ENCODE data around the gene FHOD3. TPM values are rescaled to one million over a fixed set of nuclear protein-coding genes. Genes with fewer than 3 reads are reported as not detected.
A peak's percentile ranks its signal among the peaks of the same experiment; 100 is the strongest.

Gene FHOD3
- total and polyA plus RNA-seq, 2 of the 13 experiments (the other 11 are each of a cell fraction or from before 2014, with no cell fraction given) = 0.07 TPM; not detected in 1

DNA sequence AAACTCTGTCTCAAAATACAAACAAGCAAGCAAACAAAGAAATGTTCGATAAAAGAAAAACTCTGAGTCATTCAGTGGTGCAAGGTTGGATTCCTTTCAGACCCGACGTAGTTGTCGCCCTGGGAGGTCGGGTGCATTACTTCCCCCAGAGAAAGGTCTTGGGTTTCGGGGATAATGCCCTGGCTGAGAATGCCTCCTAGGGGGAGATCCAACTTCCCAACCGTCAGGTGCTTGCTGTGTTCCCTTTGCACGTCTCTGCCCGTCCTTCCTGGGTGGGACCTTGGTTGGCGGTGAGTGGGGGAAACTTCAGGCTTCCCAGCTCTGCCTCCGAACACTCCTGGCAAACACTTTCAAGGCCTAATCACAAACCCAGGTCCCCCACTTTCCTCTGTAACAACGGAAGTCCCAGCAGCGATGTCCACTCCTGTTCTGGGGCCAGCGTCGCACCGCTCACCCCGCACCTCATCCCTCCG is 530.7 kb downstream of the FHOD3 start (continued):
- TF ChIP-seq ZNF501 (CRISPR knock-in tag; IDR thresholded peaks at IDR 0.05) (peak; percentile 7; the same call in 1 of the 2 replicates), FOXK2 (IDR thresholded peaks at IDR 0.05) (no peak), RBM22 (optimal IDR thresholded peaks at IDR 0.05; ENCODE audit: low read length) (no peak), ZNF605 (CRISPR knock-in tag; IDR thresholded peaks at IDR 0.05) (no peak), ZNF644 (CRISPR knock-in tag; IDR thresholded peaks at IDR 0.05; ENCODE audit: low read depth) (no peak), FOXJ3 (CRISPR knock-in tag; IDR thresholded peaks at IDR 0.05; ENCODE audit: borderline replicate concordance) (no peak), ZNF274 (CRISPR knock-in tag; IDR thresholded peaks at IDR 0.05) (no peak), ZNF124 (CRISPR knock-in tag; IDR thresholded peaks at IDR 0.05) (no peak), CC2D1A (CRISPR knock-in tag; IDR thresholded peaks at IDR 0.05) (no peak), JARID2 (CRISPR knock-in tag; IDR thresholded peaks at IDR 0.05; ENCODE audit: insufficient replicate concordance) (no peak), ZNF543 (CRISPR knock-in tag; IDR thresholded peaks at IDR 0.05) (0 out of 2 replicates have a peak, but pooled peaks have one; percentile 16), ISL2 (CRISPR knock-in tag; IDR thresholded peaks at IDR 0.05) (no peak), PRMT3 (CRISPR knock-in tag; IDR thresholded peaks at IDR 0.05; ENCODE audit: borderline replicate concordance, low read depth) (no peak), FOSL1 (CRISPR knock-in tag; IDR thresholded peaks at IDR 0.05; ENCODE audit: borderline replicate concordance) (no peak), SYNCRIP (IDR thresholded peaks at IDR 0.05; ENCODE audit: insufficient read depth, low read depth, low read length) (no peak), ZNF205 (CRISPR knock-in tag; IDR thresholded peaks at IDR 0.05) (no peak), TAF15 (IDR thresholded peaks at IDR 0.05; ENCODE audit: low read depth, low read length, poor library complexity, severe bottlenecking) (no peak), EP300 (IDR thresholded peaks at IDR 0.05; ENCODE audit: low read depth in 2 of 2, low read length in 2 of 2) (no peak), EP300 (CRISPR knock-in tag; IDR thresholded peaks at IDR 0.05; ENCODE audit: borderline replicate concordance) (no peak), ZBTB20 (CRISPR knock-in tag; IDR thresholded peaks at IDR 0.05; ENCODE audit: borderline replicate concordance, low read depth) (no peak), SRSF1 (optimal IDR thresholded peaks at IDR 0.05; ENCODE audit: low read depth, low read length) (peak; percentile 18), MIXL1 (CRISPR knock-in tag; IDR thresholded peaks at IDR 0.05) (no peak)
- TF ChIP-seq, protein P1, sequence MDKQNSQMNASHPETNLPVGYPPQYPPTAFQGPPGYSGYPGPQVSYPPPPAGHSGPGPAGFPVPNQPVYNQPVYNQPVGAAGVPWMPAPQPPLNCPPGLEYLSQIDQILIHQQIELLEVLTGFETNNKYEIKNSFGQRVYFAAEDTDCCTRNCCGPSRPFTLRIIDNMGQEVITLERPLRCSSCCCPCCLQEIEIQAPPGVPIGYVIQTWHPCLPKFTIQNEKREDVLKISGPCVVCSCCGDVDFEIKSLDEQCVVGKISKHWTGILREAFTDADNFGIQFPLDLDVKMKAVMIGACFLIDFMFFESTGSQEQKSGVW (CRISPR knock-in tag; IDR thresholded peaks at IDR 0.05; ENCODE audit: borderline replicate concordance) = no peak
- TF ChIP-seq, protein P2, sequence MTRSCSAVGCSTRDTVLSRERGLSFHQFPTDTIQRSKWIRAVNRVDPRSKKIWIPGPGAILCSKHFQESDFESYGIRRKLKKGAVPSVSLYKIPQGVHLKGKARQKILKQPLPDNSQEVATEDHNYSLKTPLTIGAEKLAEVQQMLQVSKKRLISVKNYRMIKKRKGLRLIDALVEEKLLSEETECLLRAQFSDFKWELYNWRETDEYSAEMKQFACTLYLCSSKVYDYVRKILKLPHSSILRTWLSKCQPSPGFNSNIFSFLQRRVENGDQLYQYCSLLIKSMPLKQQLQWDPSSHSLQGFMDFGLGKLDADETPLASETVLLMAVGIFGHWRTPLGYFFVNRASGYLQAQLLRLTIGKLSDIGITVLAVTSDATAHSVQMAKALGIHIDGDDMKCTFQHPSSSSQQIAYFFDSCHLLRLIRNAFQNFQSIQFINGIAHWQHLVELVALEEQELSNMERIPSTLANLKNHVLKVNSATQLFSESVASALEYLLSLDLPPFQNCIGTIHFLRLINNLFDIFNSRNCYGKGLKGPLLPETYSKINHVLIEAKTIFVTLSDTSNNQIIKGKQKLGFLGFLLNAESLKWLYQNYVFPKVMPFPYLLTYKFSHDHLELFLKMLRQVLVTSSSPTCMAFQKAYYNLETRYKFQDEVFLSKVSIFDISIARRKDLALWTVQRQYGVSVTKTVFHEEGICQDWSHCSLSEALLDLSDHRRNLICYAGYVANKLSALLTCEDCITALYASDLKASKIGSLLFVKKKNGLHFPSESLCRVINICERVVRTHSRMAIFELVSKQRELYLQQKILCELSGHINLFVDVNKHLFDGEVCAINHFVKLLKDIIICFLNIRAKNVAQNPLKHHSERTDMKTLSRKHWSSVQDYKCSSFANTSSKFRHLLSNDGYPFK (CRISPR knock-in tag; IDR thresholded peaks at IDR 0.05; ENCODE audit: borderline replicate concordance) = no peak
- TF ChIP-seq, protein P3, sequence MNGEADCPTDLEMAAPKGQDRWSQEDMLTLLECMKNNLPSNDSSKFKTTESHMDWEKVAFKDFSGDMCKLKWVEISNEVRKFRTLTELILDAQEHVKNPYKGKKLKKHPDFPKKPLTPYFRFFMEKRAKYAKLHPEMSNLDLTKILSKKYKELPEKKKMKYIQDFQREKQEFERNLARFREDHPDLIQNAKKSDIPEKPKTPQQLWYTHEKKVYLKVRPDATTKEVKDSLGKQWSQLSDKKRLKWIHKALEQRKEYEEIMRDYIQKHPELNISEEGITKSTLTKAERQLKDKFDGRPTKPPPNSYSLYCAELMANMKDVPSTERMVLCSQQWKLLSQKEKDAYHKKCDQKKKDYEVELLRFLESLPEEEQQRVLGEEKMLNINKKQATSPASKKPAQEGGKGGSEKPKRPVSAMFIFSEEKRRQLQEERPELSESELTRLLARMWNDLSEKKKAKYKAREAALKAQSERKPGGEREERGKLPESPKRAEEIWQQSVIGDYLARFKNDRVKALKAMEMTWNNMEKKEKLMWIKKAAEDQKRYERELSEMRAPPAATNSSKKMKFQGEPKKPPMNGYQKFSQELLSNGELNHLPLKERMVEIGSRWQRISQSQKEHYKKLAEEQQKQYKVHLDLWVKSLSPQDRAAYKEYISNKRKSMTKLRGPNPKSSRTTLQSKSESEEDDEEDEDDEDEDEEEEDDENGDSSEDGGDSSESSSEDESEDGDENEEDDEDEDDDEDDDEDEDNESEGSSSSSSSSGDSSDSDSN (CRISPR knock-in tag; IDR thresholded peaks at IDR 0.05) = no peak
- TF ChIP-seq, protein P4, sequence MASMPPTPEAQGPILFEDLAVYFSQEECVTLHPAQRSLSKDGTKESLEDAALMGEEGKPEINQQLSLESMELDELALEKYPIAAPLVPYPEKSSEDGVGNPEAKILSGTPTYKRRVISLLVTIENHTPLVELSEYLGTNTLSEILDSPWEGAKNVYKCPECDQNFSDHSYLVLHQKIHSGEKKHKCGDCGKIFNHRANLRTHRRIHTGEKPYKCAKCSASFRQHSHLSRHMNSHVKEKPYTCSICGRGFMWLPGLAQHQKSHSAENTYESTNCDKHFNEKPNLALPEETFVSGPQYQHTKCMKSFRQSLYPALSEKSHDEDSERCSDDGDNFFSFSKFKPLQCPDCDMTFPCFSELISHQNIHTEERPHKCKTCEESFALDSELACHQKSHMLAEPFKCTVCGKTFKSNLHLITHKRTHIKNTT (CRISPR knock-in tag; IDR thresholded peaks at IDR 0.05) = no peak

All from HepG2 (cell line).